HEK293T (cell line): Measurements from ENCODE around the gene AGAP1.

Experiments used
- CTCF ChIA-PET: fragments of 350-600 bp; formaldehyde crosslinking; extraction: SDS; loops from one replicate; lab custom pipeline; 2021; ENCODE audit warnings: antibody characterized with exemption, inconsistent platforms; lab: Yijun Ruan, JAX
- POLR2A ChIA-PET: fragments of 350-600 bp; formaldehyde crosslinking; extraction: SDS; loops from one replicate; lab custom pipeline; 2020; ENCODE audit warnings: antibody characterized with exemption, inconsistent platforms; lab: Yijun Ruan, JAX
- DNase-seq: peaks from one replicate; pipeline ENCODE4 v3.0.0; 2012; ENCODE audit warnings: mixed read lengths; ENCODE audit errors: extremely low spot score
- ARNT ChIP-seq: fragments of 450-650 bp; IDR thresholded peaks from 2 replicates; pipeline ENCODE4 v1.6.1; 2017; ENCODE audit warnings: mild to moderate bottlenecking
- BHLHE40 ChIP-seq: fragments of 450-650 bp; IDR thresholded peaks from 2 replicates; pipeline ENCODE4 v1.6.1; 2016; ENCODE audit warnings: mild to moderate bottlenecking, moderate library complexity, borderline replicate concordance
- CTBP1 ChIP-seq: fragments of 450-650 bp; IDR thresholded peaks from 2 replicates; pipeline ENCODE4 v1.6.1; 2016; ENCODE audit warnings: borderline replicate concordance
- ELF4 ChIP-seq: fragments of 450-650 bp; IDR thresholded peaks from 2 replicates; pipeline ENCODE4 v1.6.1; 2017; ENCODE audit warnings: antibody characterized with exemption
- FOXA1 ChIP-seq: fragments of 450-650 bp; IDR thresholded peaks from 2 replicates; pipeline ENCODE4 v1.6.1; 2016; ENCODE audit warnings: mild to moderate bottlenecking
- FOXK2 ChIP-seq: fragments of 450-650 bp; IDR thresholded peaks from 2 replicates; pipeline ENCODE4 v1.6.1; 2016; ENCODE audit warnings: mild to moderate bottlenecking
- FOXM1 ChIP-seq: fragments of 450-650 bp; IDR thresholded peaks from 2 replicates; pipeline ENCODE4 v1.6.1; 2017; ENCODE audit warnings: mild to moderate bottlenecking, borderline replicate concordance
- HDGF ChIP-seq: fragments of 450-650 bp; IDR thresholded peaks from 2 replicates; pipeline ENCODE4 v1.6.1; 2017; ENCODE audit warnings: antibody characterized with exemption, borderline replicate concordance
- L3MBTL2 ChIP-seq: fragments of 450-650 bp; conservative IDR thresholded peaks from 2 replicates; pipeline ENCODE4 v1.6.1; 2016; ENCODE audit warnings: mild to moderate bottlenecking
- LEF1 ChIP-seq: fragments of 450-650 bp; IDR thresholded peaks from 2 replicates; pipeline ENCODE4 v1.6.1; 2017; ENCODE audit warnings: mild to moderate bottlenecking, borderline replicate concordance
- NFRKB ChIP-seq: fragments of 450-650 bp; IDR thresholded peaks from 2 replicates; pipeline ENCODE4 v1.6.1; 2016; ENCODE audit warnings: mild to moderate bottlenecking, moderate library complexity
- SP1 ChIP-seq: fragments of 450-650 bp; IDR thresholded peaks from 2 replicates; pipeline ENCODE4 v1.6.1; 2017
- SUZ12 ChIP-seq: fragments of 450-650 bp; IDR thresholded peaks from 2 replicates; pipeline ENCODE4 v1.6.1; 2016; ENCODE audit warnings: mild to moderate bottlenecking
- TARDBP ChIP-seq: fragments of 450-650 bp; IDR thresholded peaks from 2 replicates; pipeline ENCODE4 v1.6.1; 2016
- ZNF384 ChIP-seq: fragments of 450-650 bp; IDR thresholded peaks from 2 replicates; pipeline ENCODE4 v1.6.1; 2016
- TF ChIP-seq, protein P1 (sequence below): fragments of 450-650 bp; IDR thresholded peaks from 2 replicates; pipeline ENCODE4 v1.6.1; 2016

AGAP1 gene

DNA sequence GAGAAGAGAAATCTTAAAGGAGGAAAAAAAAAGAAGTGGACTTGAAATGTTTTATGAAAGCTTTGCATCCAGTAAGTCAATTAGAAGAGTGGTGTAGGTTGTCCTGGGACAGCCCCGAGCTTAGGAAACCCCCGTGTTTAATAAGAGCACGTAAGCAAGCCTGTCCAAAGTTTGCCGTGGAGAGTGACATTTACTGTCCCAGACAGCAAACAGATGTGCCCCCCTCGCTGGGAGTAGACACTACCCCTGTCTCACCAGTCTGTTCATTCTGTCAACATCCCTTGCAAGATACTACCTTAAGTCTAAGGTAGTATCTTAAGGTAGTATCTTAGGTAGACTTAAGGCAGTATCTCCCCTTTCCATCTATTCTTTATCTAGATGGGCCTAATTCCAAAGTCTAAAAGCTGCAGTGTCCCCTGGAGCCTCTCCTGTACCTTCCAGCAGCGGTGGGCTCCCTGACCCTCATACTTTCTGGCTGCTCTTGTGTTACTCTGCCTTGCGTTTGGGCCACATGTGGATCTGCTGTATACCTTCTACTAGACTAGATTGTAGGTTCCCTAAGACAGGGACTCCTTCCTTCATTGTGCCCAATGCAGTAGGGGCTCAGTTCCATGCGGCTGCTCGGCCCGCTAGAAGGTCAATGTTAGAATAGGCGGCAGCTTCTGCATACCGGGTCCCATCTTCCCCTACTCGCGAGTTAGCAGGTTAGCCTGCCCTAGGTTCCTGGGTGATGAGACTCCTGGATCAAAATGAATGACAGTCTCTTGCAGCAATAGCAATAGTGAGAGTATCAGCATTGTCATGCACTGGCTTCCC lies 430.2 kb downstream of the AGAP1 start:
- no peak for DNase-seq
- no peak for TF ChIP-seq TARDBP
- no peak for TF ChIP-seq HDGF
- no peak for TF ChIP-seq FOXK2
- TF ChIP-seq CTBP1 = no peak
- TF ChIP-seq BHLHE40 = no peak
- no peak for TF ChIP-seq FOXA1
- no peak for TF ChIP-seq L3MBTL2
- TF ChIP-seq FOXM1 = no peak
- POLR2A ChIA-PET = no interaction called here
- CTCF ChIA-PET = no interaction called here

DNA sequence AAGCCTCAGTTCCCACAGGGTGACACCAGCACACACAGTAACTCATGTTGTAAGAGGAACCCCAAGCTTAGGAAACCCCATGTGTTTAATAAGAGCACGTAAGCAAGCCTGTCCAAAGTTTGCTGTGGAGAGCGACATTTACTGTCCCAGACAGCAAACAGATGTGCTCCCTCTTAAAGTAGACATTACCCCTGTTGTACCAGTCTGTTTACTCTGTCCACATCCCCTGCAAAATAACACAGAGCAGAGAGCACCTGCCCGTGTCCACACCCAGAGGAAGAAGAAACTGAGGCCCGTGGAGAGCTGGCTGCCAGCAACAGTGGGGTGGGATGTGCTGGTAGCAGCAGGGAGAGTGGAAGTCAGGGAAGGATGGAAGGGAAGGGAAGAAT lies 430.8 kb downstream of the AGAP1 start:
- DNase-seq = no peak
- CTCF ChIA-PET = interaction anchor here (0.6 kb wide), 1 partner anchor 163 kb away, joined by 3 read pairs; no protein-coding TSS in a partner anchor
- TF ChIP-seq ELF4 = no peak
- TF ChIP-seq LEF1 = no peak
- TF ChIP-seq SUZ12 = no peak
- no peak for TF ChIP-seq FOXK2
- TF ChIP-seq FOXA1 = no peak
- POLR2A ChIA-PET = no interaction called here

DNA sequence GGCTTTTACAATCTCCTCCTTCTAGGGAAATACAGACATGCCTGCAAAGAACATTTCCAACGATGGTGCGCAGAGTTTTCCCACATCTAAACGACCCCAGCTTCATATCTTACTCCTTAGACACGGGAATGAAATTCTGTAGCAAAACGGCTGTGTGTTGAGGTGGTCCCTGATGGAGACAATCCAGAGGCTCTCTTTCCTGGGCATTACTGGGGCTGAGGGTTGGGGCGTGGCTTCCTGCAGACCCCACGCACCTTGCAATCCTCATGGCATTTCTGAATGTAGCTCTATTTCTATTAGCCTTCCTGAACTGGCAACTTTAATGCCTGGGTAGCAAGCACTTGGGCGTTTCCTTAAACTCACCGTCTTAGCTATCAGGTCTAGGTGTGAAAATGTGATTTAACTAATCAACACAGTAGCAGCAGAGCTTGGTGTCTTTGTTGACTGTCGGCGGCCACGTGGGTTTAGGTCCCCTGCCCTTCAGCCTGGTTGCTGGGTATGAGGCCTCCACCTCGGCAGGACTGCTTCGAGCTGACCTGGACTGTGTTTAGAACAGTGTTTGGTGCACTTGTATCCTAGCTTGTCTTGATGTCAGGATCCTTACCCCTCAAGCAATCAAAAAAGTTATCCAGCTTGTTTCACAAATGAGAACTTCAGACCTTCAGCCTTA lies 431.5 kb downstream of the AGAP1 start:
- ChIA-PET CTCF (interaction anchor here (0.6 kb wide), 1 partner anchor 163 kb away, joined by 3 read pairs; no protein-coding TSS in a partner anchor), POLR2A (no interaction called here)
- no peak for TF ChIP-seq SUZ12
- TF ChIP-seq TARDBP = no peak
- TF ChIP-seq, protein P1, sequence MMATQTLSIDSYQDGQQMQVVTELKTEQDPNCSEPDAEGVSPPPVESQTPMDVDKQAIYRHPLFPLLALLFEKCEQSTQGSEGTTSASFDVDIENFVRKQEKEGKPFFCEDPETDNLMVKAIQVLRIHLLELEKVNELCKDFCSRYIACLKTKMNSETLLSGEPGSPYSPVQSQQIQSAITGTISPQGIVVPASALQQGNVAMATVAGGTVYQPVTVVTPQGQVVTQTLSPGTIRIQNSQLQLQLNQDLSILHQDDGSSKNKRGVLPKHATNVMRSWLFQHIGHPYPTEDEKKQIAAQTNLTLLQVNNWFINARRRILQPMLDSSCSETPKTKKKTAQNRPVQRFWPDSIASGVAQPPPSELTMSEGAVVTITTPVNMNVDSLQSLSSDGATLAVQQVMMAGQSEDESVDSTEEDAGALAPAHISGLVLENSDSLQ = no peak
- TF ChIP-seq BHLHE40 = no peak
- no peak for TF ChIP-seq FOXA1
- no peak for TF ChIP-seq FOXK2
- TF ChIP-seq HDGF = no peak
- no peak for TF ChIP-seq ELF4
- DNase-seq = no peak

DNA sequence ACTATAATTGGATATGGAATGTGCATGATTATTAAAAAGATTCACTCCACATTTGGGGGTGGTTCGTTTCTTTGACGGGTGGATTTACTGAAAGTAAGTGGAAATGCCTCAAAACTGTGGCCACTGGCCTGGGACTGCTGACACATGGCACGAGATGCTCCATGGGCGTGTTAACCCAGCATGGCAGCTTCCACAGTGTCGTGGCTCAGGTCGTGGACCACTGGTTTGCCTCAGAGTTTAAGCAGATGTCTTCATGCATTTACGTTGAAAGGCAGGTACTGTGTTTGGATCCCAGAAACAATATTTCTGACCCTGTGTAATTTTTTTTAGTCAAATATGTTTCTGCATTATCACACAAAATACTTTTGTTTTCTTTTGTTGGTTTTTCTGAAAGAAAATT lies 432.4 kb downstream of the AGAP1 start:
- ChIA-PET POLR2A (no interaction called here), CTCF (no interaction called here)
- no peak for TF ChIP-seq FOXM1
- TF ChIP-seq HDGF = no peak
- TF ChIP-seq SP1 = no peak
- TF ChIP-seq L3MBTL2 = no peak
- TF ChIP-seq BHLHE40 = no peak
- no peak for DNase-seq

DNA sequence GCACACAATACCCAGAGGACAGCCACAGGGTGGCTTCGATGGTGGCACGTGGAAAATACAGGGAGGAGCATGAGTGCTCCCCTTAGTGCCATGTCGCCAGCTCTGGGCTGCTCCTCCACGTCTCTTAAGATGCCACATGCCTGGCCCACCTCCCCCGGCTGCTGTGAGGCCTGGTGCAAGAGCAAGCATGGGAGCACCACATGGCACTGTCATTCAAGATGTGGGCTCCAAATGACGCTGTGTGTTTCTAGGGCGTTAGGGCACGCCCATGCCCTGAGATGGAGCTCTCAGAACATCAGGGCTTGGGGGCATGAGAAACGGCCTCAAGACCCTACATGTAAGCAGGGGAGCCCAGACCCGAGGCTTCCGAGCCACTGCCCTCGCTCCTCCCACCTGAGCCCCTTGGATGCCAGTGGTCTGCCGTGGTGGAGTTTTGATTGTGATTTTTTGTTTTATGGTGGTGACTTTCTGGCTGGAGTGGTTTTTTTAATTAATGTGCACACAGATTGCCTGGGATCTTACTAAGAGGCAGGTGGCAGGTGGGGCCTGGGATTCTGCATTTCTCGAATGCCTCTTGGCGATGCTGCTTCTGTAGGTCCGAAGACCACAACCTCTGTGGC lies 435.0 kb downstream of the AGAP1 start:
- CTCF ChIA-PET = no interaction called here
- TF ChIP-seq ZNF384 = no peak
- TF ChIP-seq HDGF = no peak
- no peak for TF ChIP-seq ARNT
- no peak for TF ChIP-seq FOXA1
- no peak for TF ChIP-seq FOXM1
- TF ChIP-seq ELF4 = no peak
- TF ChIP-seq CTBP1 = no peak
- TF ChIP-seq NFRKB = no peak
- no peak for TF ChIP-seq LEF1
- TF ChIP-seq SUZ12 = no peak
- TF ChIP-seq FOXK2 = no peak
- TF ChIP-seq, protein P1 = no peak
- TF ChIP-seq L3MBTL2 = no peak
- TF ChIP-seq TARDBP = no peak
- TF ChIP-seq BHLHE40 = no peak
- TF ChIP-seq SP1 = no peak
- no peak for DNase-seq
- POLR2A ChIA-PET = no interaction called here

DNA sequence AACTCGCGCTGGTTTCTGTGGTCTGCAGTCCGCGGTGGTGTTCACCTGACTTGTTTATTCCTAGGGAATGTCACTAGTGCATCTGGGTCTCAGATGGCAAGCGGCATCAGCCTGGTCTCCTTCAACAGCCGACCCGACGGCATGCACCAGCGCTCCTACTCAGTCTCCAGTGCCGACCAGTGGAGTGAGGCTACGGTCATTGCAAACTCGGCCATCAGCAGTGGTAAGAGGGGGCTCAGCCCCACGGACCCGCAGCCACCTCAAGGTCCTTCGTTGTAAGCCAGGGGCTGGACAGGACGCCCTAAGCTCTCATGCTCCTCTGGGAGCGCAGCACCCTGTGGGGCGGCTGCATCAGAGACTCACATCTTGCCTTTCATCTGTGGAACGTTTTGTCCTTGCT lies 436.9 kb downstream of the AGAP1 start:
- ChIA-PET CTCF (no interaction called here), POLR2A (no interaction called here)
- DNase-seq = no peak
- TF ChIP-seq ELF4 (no peak), SUZ12 (no peak), TARDBP (no peak), NFRKB (no peak), SP1 (no peak), L3MBTL2 (no peak), BHLHE40 (no peak), CTBP1 (no peak), FOXA1 (no peak), HDGF (no peak), FOXM1 (no peak), ZNF384 (no peak), ARNT (no peak), LEF1 (no peak), FOXK2 (no peak)
- TF ChIP-seq, protein P1 = no peak
